Peyer's patch (tissue), 4 donors: ENCODE measurements around the gene SYN1.

ENCODE experiments used
- POLR2A ChIP-seq, 2 donors: fragments of 450-650 bp; IDR thresholded peaks; one replicate each; pipeline ENCODE4 v1.5.1; 2017; ENCODE audit warnings: antibody characterized with exemption in 2 of 2, mild to moderate bottlenecking in 2 of 2, moderate library complexity in 2 of 2
- TF ChIP-seq, protein P1 (sequence below), 6 experiments: fragments of 450-650 bp in 4 of 6; fragments of 200-600 bp in 2 of 6; sonication (generic) in 1 of 6; IDR thresholded peaks; one replicate each; pipeline ENCODE4 v1.5.1; 2017 to 2019; ENCODE audit warnings: antibody characterized with exemption in 6 of 6, mild to moderate bottlenecking in 3 of 6, moderate library complexity in 1 of 6

- TF ChIP-seq, protein P1, sequence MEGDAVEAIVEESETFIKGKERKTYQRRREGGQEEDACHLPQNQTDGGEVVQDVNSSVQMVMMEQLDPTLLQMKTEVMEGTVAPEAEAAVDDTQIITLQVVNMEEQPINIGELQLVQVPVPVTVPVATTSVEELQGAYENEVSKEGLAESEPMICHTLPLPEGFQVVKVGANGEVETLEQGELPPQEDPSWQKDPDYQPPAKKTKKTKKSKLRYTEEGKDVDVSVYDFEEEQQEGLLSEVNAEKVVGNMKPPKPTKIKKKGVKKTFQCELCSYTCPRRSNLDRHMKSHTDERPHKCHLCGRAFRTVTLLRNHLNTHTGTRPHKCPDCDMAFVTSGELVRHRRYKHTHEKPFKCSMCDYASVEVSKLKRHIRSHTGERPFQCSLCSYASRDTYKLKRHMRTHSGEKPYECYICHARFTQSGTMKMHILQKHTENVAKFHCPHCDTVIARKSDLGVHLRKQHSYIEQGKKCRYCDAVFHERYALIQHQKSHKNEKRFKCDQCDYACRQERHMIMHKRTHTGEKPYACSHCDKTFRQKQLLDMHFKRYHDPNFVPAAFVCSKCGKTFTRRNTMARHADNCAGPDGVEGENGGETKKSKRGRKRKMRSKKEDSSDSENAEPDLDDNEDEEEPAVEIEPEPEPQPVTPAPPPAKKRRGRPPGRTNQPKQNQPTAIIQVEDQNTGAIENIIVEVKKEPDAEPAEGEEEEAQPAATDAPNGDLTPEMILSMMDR (IDR thresholded peaks at IDR 0.05): no peak
- TF ChIP-seq POLR2A (IDR thresholded peaks at IDR 0.05): no peak
Observed at GRCh38 chrX:47614618-47615017, 5.0 kb downstream of the SYN1 start.
